ENCODE measurements around the gene DIPK2A. TPM values are rescaled to one million over a fixed set of nuclear protein-coding genes. Genes with fewer than 3 reads are reported as not detected.

Gene DIPK2A
- total and polyA plus RNA-seq, 3 donors from 2014 or later: 12.4 to 85.0 (median 71.3) TPM

- intact Hi-C loops (cut with DNase I; ENCODE audit: low total_unique reads): no loop called here
Measured at GRCh38 chr3:143955113-143955512, 16.5 kb upstream of the DIPK2A start.

GRCh38 chr3:143956838-143957237, 14.8 kb upstream of the DIPK2A start:
- Histone ChIP-seq H3K27me3 (no peaks in the 10 kb centered on the region), H3K4me1 (no peaks in the 10 kb centered on the region), H3K36me3 (ENCODE audit: low read depth, missing control alignments) (no peaks in the 10 kb centered on the region), H3K4me3 (no peak overlapping the region), H3K27ac (no peak overlapping the region), H3K9me3 (no peaks in the 10 kb centered on the region)
- no peak for DNase-seq
- TF ChIP-seq CTCF (IDR thresholded peaks at IDR 0.05) (no peak), POLR2A (IDR thresholded peaks at IDR 0.05) (no peak)
- 76 to 85% methylated on average over 1 of the region's 1 CpG for WGBS, 2 donors
- intact Hi-C loops (cut with DNase I; ENCODE audit: low total_unique reads): no loop called here

More at GRCh38 chr3:143955113-143955512, 16.5 kb upstream of the DIPK2A start:
- no peaks in the 10 kb centered on the region for H3K4me1 ChIP-seq
- no peak overlapping the region for H3K27ac ChIP-seq
- no peaks in the 10 kb centered on the region for H3K36me3 ChIP-seq (ENCODE audit: low read depth, missing control alignments)
- H3K4me3 ChIP-seq: no peak overlapping the region
- DNase-seq: no peak
- TF ChIP-seq POLR2A (IDR thresholded peaks at IDR 0.05) (no peak), CTCF (IDR thresholded peaks at IDR 0.05) (no peak)
- no peaks in the 10 kb centered on the region for H3K9me3 ChIP-seq
- no peaks in the 10 kb centered on the region for H3K27me3 ChIP-seq

- H3K4me1 ChIP-seq: no peaks in the 10 kb centered on the region
- no peak overlapping the region for H3K27ac ChIP-seq
- no peaks in the 10 kb centered on the region for H3K36me3 ChIP-seq (ENCODE audit: low read depth, missing control alignments)
- DNase-seq: no peak
- no peak for TF ChIP-seq CTCF (IDR thresholded peaks at IDR 0.05)
- TF ChIP-seq POLR2A (IDR thresholded peaks at IDR 0.05): no peak
- intact Hi-C loops (cut with DNase I; ENCODE audit: low total_unique reads): no loop called here
- H3K9me3 ChIP-seq: no peaks in the 10 kb centered on the region
- no peak overlapping the region for H3K4me3 ChIP-seq
- no peaks in the 10 kb centered on the region for H3K27me3 ChIP-seq
Measured at GRCh38 chr3:143957453-143957852, 14.2 kb upstream of the DIPK2A start.

DNA sequence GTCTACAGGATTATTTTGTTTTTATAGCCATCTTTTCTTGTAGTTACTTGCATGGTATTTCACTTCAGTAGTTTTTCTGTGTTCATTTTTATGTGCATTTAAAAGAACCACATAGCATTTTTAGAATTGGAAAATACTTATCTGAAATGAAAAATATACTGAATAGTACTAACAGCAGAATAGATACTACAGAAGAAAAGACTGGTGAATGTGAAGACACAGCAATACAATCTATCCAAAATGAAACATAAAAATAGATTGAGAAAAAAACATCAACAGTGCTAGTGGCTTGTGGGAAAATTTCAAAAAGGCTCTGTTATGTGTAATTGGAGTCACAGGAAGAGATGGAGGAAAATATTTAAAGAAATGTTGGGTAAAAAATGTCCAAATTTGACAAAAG, 12.7 kb upstream of the DIPK2A start:
- DNase-seq: no peak
- H3K4me3 ChIP-seq: no peak overlapping the region
- H3K36me3 ChIP-seq (ENCODE audit: low read depth, missing control alignments): no peaks in the 10 kb centered on the region
- H3K27me3 ChIP-seq: no peaks in the 10 kb centered on the region
- H3K4me1 ChIP-seq: no peaks in the 10 kb centered on the region
- intact Hi-C loops (cut with DNase I; ENCODE audit: low total_unique reads): no loop called here
- H3K9me3 ChIP-seq: no peaks in the 10 kb centered on the region
- no peak overlapping the region for H3K27ac ChIP-seq
- TF ChIP-seq POLR2A (IDR thresholded peaks at IDR 0.05) (no peak), CTCF (IDR thresholded peaks at IDR 0.05) (no peak)

DNA sequence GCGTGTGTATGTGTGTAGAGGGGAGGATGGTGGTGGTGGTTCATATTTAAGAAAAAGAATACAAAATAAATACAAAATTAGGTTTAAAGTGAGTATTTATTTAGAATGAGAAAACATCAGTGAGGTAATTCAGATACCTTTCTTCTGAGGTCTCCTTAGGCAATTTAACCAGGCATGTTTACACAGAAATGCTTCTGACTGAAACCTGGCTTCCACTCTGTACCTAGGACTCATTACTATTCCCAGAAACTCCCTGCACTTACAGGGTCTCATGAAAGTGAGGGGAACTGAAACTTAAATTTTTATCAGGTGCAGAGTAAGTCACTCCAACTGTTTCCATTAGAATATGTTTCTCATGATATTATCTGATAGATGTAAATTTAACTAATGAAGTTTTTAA, 10.3 kb upstream of the DIPK2A start:
- no peaks in the 10 kb centered on the region for H3K4me1 ChIP-seq
- no peak for DNase-seq
- no peaks in the 10 kb centered on the region for H3K36me3 ChIP-seq (ENCODE audit: low read depth, missing control alignments)
- no peak overlapping the region for H3K4me3 ChIP-seq
- TF ChIP-seq CTCF (IDR thresholded peaks at IDR 0.05) (no peak), POLR2A (IDR thresholded peaks at IDR 0.05) (no peak)
- H3K27ac ChIP-seq: no peak overlapping the region
- H3K9me3 ChIP-seq: no peaks in the 10 kb centered on the region
- intact Hi-C loops (cut with DNase I; ENCODE audit: low total_unique reads): no loop called here
- H3K27me3 ChIP-seq: no peaks in the 10 kb centered on the region
- 91 to 100% methylated on average over 1 of the region's 1 CpG for WGBS, 2 donors
